Measurements from ENCODE around the gene ZNF385C.

DNA sequence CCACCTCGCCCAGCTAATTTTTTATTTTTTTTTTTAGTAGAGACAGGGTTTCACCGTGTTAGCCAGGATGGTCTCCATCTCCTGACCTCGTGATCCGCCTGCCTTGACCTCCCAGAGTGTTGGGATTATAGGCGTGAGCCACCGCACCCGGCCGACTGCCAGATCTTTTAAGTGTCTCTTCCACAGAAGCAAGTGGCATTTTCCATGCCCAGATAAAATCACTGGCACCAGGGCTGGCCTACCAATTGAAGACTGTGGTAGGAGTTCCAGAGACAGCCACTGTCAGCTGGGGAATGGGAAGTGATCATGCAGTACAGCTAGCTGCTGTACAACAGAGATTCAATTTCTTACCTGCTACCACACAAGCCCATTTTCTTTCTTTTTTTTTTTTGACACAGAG lies 113.8 kb downstream of the ZNF385C start:
- TF ChIP-seq CTCF (IDR thresholded peaks at IDR 0.05) (no peak), EZH2 (IDR thresholded peaks at IDR 0.05; ENCODE audit: borderline replicate concordance, insufficient read depth, low read depth, low read length, poor library complexity, severe bottlenecking) (no peak)

Data from B cell (primary cell).